ENCODE data around the gene NKX1-2. TPM values are rescaled to one million over a fixed set of nuclear protein-coding genes. Genes with fewer than 3 reads are reported as not detected.

NKX1-2 gene
- total RNA-seq, 1 experiment from 2014 or later: 0.36 TPM

DNA sequence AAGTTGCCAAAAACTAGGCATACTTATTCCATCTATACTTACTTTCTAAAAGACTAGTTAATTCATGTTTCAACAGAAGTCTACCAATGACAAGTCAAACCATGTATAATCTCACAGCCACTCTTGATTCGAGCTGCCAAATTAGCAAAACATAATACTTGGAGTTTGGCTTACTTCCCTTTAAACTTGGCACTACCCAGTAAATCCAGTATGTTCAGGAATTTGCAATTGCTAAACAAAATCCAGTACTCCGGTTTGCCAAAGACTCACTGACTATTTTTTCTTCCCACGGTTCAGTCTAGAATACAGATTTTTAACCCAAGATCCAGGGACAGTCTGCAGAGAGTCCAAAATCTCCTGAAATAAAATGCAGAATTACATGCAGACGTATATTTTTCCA, 35.8 kb downstream of the NKX1-2 start:
- Histone ChIP-seq H3K4me3 (no peak overlapping the region), H3K9me3 (no peaks in the 10 kb centered on the region), H3K27me3 (no peaks in the 10 kb centered on the region), H3K36me3 (peaks cover 20% of the 10 kb centered on the region)
- DNase-seq: no peak

DNA sequence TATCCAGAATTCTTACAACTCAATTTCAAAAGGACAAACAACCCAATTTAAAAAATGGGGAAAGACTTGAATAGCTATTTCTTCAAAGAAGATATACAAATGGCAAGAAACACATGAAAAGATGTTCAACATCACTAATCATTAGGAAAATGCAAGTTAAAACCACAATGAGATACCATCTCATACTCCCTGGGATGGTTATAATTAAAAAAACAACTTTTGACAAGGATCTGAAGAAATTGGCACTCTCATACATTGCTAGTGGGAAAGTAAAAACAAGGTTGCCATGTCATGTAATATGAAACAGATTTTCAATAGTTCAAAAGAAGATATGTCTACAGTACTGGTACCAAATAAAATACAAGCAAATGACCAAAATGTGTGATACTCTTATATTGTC, 40.1 kb downstream of the NKX1-2 start:
- Histone ChIP-seq H3K4me3 (no peak overlapping the region), H3K36me3 (peaks cover 56% of the 10 kb centered on the region), H3K9me3 (no peaks in the 10 kb centered on the region), H3K27me3 (no peaks in the 10 kb centered on the region)
- DNase-seq: no peak

DNA sequence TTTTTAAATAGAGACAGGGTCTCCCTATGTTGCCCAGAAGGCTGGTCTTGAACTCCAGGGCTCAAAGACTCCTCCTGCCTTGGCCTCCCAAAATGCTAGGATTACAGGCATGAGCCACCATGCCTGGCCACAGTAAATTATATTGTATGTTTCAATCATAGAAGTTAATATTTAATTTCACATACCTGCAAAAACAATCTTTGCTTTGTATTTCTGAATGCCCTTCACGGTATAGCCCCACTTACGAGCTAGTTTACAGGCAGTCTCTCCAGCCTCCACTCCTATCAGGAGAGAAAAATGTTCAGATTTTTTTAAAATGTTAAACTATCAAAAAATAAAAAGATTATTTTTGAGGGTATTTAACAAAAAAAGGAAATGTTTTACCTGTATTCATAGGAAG, 41.5 kb downstream of the NKX1-2 start:
- H3K27me3 ChIP-seq: no peaks in the 10 kb centered on the region
- no peaks in the 10 kb centered on the region for H3K9me3 ChIP-seq
- DNase-seq: no peak
- H3K4me3 ChIP-seq: no peak overlapping the region
- H3K36me3 ChIP-seq: peaks cover 62% of the 10 kb centered on the region

GRCh38 chr10:124407456-124407855, 42.4 kb downstream of the NKX1-2 start:
- H3K4me3 ChIP-seq: no peak overlapping the region
- peaks cover 71% of the 10 kb centered on the region for H3K36me3 ChIP-seq
- no peak for DNase-seq
- no peaks in the 10 kb centered on the region for H3K9me3 ChIP-seq
- no peaks in the 10 kb centered on the region for H3K27me3 ChIP-seq

DNA sequence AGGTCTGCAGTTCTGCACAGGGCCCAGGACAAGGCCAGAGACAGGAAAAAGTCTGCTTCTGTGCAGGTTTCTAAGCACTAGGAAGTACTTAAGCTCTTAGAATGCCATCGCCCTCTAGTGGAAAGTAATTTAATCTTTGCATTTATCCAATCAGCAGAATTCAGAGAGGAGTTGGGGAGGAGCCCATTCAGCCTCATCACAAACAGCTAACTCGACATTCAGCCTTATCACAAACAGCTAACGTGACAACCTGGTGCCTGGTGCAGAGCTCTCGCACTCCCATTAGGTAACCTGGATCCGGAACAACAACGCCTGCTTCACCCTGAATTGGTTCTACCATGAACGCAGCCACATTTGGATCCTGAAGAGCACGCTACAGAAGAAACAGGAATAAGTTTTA, 46.3 kb downstream of the NKX1-2 start:
- no peaks in the 10 kb centered on the region for H3K27me3 ChIP-seq
- no peak for DNase-seq
- H3K9me3 ChIP-seq: no peaks in the 10 kb centered on the region
- no peak overlapping the region for H3K4me3 ChIP-seq
- H3K36me3 ChIP-seq: peaks cover 75% of the 10 kb centered on the region

- DNase-seq: no peak
- H3K27me3 ChIP-seq: no peaks in the 10 kb centered on the region
- H3K36me3 ChIP-seq: peaks cover 73% of the 10 kb centered on the region
- no peak overlapping the region for H3K4me3 ChIP-seq
- no peaks in the 10 kb centered on the region for H3K9me3 ChIP-seq
Observed at GRCh38 chr10:124402273-124402672, 47.6 kb downstream of the NKX1-2 start.

GRCh38 chr10:124401633-124402032, 48.2 kb downstream of the NKX1-2 start:
- Histone ChIP-seq H3K27me3 (no peaks in the 10 kb centered on the region), H3K4me3 (no peak overlapping the region), H3K9me3 (no peaks in the 10 kb centered on the region), H3K36me3 (peaks cover 72% of the 10 kb centered on the region)
- DNase-seq: no peak

Other genes starting within 250 kb of the NKX1-2 start
- 223 and 278 TPM in 2 replicates for gene OAT, start 31.1 kb downstream of the NKX1-2 start, total RNA-seq (2014; rRNA removed; shearing (Covaris generic); ENCODE audit: low replicate concordance)
- 4.8 and 17.0 TPM in 2 replicates for gene LHPP, start 11.8 kb upstream of the NKX1-2 start, total RNA-seq (2014; rRNA removed; shearing (Covaris generic); ENCODE audit: low replicate concordance)

All from MG63 (cell line).